GM19043 (cell line): Measurements from ENCODE around the gene ARHGEF1.

Source experiments
- ATAC-seq: cut with Tn5 transposase; IDR thresholded peaks from one replicate; pipeline ENCODE4 v1.9.1; 2021; ENCODE audit warnings: low read depth; ENCODE audit not compliant: unreplicated experiment

Gene ARHGEF1

DNA sequence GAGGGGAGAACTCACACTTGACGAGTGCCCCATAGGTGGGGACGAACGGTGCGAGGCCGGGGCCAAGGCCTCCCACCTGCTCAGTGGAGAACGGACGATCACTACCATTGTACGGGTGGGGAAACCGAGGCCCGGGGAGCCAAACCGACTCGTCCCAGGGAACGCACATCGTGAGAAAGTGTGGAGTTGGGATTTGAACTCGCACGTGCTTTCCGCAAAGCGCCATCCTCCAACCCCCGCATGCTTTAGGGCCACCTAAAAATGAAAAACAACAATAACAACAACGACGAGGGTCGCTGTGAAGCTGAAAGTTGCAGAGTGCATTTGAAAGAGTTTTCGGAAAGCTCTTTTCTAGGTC is 458 bp downstream of the ARHGEF1 start:
- no peak for ATAC-seq

DNA sequence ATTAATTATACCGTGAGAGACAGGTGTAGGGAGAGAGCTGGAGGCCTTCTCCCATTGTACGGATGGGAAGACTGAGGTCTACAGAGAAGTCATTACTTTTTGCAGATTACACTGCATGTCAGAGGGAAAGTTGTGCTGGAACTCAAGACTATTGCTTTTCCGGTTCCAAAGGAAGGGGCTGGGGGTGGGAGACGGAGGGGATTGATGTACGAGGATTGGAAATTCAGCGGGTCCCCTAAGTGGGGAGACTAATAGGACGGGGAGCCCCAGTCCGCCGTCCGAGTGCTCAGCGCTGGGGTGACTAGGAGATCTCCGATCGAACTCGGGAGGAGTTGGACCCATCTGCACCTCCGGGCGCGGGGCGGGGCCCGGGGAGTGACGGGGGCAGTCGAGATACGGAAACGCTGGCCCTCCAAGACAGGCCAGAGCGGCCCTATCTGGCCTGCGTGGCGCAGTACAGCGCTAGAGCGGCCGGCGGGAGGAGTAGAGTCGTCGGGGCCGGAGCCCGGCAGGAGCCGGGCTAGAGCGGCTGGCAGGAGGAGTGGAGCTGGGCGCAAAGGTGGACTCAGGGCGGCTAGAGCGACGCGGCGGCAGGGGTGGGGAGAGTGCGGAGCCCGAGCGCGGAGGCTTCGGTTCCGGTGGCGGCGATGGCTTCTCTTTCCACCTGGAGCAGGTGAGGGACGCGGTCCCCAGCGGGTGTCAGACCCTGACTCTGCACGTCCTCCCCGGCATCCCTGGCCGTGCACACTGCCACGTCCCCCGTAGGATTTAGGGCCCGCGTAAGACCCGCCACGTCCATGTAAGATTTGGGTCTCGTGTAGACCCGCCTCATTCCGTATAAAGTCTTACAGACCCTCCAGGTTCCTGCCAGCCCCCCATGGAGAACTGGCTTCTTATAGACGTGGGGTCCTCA is 1.1 kb downstream of the ARHGEF1 start:
- ATAC-seq = peak; percentile 76

- no peak for ATAC-seq
Measured at GRCh38 chr19:41886761-41887710, 4.1 kb downstream of the ARHGEF1 start.

GRCh38 chr19:41887711-41888382 is 4.9 kb downstream of the ARHGEF1 start:
- no peak for ATAC-seq

DNA sequence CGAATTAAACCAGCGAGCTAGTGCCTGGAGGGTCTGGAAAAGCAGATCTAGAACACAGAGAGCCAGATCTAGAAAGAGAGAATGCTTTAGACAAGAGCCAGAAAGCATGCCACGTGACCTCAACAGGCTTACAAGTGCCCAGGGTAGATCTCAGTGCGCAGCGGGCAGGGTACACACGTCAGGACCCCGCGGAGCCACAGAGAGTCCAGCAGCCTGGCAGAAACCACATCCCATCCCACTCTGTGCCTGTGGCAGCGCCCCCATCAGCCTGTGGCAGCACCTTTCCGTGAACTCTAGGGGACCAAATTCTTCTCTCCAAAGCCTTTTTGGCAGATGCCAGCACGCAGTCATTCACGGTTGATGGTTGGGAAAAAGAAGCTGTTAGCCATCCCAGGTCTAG is 5.9 kb downstream of the ARHGEF1 start:
- ATAC-seq = no peak

GRCh38 chr19:41889896-41890295 is 6.9 kb downstream of the ARHGEF1 start:
- no peak for ATAC-seq

- no peak for ATAC-seq
Measured at GRCh38 chr19:41890936-41891335, 8.0 kb downstream of the ARHGEF1 start.

DNA sequence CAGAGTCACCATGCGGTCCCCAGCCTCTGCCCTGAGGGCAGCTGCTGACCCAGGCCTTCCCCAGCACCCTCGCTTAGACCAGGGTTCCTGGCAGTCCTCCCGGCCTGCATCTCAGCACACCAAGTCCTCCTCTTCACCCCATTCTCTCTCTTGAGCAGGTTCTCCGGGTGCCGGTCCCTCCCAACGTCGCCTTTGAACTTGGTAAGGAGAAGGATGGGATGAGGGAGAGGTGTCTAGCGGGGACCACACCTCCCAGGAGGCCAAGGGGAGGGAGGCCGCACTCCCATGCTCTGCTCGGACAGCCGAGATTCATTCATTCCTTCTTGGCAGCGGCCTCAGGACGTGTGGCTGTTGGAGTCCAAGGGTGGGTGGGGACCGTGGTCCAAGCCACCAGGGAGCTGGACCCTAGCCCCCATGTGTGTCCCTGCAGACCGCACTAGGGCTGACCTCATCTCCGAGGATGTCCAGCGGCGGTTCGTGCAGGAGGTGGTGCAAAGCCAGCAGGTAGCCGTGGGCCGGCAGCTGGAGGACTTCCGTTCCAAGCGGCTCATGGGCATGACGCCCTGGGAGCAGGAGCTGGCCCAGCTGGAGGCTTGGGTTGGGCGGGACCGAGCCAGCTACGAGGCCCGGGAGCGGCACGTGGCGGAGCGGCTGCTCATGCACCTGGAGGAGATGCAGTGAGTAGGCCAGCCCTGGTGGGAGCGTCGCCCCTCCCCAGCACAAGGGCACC is 9.4 kb downstream of the ARHGEF1 start:
- no peak for ATAC-seq

DNA sequence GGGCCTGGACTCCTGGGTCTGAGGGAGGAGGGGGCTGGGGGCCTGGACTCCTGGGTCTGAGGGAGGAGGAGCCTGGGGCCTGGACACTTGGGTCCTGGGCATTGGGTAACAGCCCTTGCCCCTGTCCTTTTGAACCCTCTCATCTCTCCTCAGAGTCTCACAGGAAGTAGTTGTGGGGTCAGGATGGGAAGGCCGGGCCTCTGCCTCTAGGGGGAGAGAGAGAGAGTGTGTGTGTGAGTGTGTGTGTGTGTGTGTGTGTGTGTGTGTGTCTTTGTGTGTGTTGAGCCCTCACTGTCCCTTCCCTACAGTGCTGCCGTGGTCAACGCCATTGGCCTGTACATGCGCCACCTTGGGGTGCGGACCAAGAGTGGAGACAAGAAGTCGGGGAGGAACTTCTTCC is 10.9 kb downstream of the ARHGEF1 start:
- ATAC-seq = no peak

DNA sequence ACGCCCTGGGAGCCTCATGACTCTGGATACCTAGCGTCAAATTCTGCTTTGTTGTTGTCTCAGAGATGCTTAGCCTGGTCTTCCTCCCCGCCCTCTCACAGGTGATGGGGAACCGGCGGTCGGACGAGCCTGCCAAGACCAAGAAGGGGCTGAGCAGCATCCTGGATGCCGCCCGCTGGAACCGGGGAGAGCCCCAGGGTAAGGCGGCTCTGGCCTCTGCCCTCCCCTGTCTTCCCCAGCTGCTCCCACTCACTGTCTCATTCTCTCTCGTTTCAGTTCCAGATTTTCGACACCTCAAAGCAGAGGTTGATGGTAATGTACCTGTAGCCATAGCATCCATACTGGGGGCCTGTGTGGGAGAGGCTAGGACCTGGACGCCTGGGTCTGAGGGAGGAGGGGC is 11.4 kb downstream of the ARHGEF1 start:
- ATAC-seq = no peak

DNA sequence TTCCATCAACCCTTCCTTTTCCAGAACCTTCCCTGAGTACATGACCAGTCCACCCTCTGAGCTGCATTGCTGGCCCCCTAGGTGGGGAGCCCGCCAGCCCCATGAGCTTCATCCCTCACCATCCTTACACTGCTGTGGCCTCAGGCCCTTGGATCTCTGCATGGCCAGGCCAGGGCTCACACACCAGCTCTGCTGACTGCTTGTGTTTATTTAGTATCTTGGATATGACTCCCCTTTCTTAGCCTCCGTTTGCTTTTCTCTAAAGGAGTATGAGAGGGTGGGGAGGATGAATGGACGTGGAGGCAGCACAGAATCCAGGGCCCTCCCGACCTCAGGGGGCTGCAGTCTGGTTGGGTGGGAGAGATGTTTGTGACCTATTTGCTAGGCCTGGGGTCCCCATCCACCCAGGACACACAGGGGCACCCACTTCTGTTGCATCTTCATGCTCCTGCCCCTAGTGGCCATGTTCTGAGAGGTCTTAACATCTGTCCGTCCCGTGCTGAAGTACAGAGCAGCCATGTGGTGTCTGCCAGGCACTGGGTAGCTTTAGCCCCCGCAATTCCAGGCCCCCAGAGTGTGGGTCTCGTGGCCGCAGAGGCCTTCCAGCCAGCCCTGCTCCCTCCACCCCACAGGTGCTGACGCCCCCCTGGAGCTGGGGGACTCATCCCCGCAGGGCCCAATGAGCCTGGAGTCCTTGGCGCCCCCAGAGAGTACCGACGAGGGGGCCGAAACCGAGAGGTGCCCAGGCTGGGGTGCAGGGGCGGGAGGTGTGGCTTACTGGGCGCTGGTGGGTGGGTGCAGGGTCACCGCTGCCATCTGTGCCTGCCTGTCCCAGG is 13.0 kb downstream of the ARHGEF1 start:
- ATAC-seq = no peak

GRCh38 chr19:41896581-41896942 is 13.6 kb downstream of the ARHGEF1 start:
- ATAC-seq = no peak

DNA sequence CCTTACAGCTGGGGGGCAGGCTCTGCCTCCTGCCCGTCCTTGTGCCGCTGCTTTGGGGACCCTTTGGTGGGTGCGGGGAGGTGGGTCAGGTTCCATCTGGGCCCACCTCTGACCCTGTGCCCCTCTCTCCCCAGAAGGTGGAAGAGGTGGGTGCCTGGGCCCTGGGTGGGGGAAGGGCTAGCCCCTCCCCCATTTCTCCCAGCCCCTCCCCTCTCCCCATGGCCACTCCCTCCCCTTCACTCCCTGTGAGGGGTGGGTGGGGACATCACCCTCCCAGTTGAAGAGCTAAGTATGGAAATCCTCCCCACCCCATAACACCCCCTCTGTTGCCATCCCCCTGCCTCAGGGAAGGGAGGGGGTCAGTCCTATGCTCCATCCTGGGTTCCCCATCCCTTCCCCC is 14.2 kb downstream of the ARHGEF1 start:
- ATAC-seq = no peak

DNA sequence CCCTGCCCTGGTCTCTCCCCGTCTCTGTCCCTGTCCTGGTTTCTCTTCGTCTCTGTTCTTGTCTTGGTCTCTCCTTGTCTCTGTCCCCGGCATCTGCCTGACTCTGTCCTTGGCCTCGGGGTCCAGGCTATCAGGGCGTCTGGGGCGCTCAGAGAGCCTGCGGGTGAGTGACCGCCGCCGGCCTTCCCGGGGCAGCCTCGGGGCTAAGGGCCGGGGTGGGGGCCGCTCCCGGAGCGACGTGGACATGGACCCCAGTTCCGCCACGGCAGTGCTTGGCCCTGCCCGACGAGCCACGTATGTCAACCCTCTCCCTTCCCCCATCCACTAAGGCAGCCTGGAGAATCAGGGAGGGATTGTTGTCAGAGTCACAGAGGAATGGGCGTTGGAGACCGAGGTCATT is 14.8 kb downstream of the ARHGEF1 start:
- no peak for ATAC-seq

GRCh38 chr19:41898235-41898634 is 15.3 kb downstream of the ARHGEF1 start:
- no peak for ATAC-seq

DNA sequence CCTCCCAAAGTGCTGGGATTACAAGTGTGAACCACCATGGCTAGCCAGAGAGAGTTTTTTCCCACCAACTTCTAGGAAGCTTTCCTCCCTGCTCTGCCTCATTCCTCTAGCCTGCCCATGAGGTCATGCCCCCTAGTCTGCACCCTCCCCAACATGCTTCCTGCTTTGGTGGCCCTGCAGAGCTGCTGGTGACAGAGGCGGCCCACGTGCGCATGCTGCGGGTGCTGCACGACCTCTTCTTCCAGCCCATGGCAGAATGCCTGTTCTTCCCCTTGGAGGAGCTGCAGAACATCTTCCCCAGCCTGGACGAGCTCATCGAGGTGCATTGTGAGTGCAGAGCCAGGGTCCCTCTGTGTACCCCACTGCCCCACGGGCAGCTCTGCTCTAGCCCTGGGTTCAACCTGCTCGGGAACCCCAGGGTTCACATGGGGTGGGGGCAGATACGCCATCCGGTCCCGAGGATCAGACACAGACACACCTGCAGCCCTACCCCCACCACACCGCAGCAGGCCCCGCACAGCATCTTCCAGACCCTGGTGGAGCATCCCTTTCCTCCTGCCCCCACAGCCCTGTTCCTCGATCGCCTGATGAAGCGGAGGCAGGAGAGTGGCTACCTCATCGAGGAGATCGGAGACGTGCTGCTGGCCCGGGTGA is 18.9 kb downstream of the ARHGEF1 start:
- ATAC-seq = no peak

DNA sequence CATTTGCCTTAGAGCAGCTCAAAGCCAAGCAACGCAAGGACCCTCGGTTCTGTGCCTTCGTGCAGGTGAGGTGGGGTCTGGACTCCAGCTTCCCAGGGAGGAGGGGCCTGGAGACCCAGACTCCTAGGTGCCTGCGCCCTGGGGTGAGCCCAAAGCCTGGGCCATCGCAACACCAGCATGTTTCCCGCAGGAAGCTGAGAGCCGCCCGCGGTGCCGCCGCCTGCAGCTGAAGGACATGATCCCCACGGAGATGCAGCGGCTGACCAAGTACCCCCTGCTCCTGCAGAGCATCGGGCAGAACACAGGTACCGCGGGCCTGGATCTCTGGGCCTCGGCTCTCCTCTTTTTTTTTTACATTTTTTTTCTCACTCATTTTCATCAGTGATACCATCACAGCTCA is 19.6 kb downstream of the ARHGEF1 start:
- no peak for ATAC-seq

- ATAC-seq = no peak
Measured at GRCh38 chr19:41903193-41903953, 20.4 kb downstream of the ARHGEF1 start.
